ENCODE results near the gene CXCL1.

CXCL1 gene

GRCh38 chr4:73831569-73831968 lies 37.6 kb upstream of the CXCL1 start:
- CTCF ChIA-PET = interaction anchor here (1.9 kb wide), 1 partner anchor 9 kb away, joined by 4 read pairs; no protein-coding TSS in a partner anchor
- no CpG with 5 or more reads among the region's 2 CpGs for WGBS (ENCODE audit: insufficient coverage)
- Histone ChIP-seq H3K9me3 (ENCODE audit: control extremely low read depth in 1 of 5, control insufficient read depth in 4 of 5, insufficient read depth in 2 of 5, low read depth in 1 of 5, low read length in 4 of 5) (peaks cover 0 to 11% (median under 1%) of the 10 kb centered on the region in 5 experiments), H3K4me1 (ENCODE audit: control extremely low read depth in 1 of 4, control insufficient read depth in 4 of 4, insufficient read depth in 4 of 4, low read length in 3 of 4) (peaks cover 3 to 27% (median 17%) of the 10 kb centered on the region in 4 experiments), H3K27me3 (replicated peaks in 2 of 5; ENCODE audit: control insufficient read depth in 4 of 5, insufficient read depth in 5 of 5, low read length in 4 of 5) (no peaks in the 10 kb centered on the region), H3K27ac (ENCODE audit: insufficient read depth in 1 of 2, low read depth in 1 of 2, low read length in 2 of 2, poor library complexity in 1 of 2, severe bottlenecking in 2 of 2) (no peak overlapping the region), H3K4me3 (ENCODE audit: control insufficient read depth in 1 of 7, extremely low read depth in 1 of 7, insufficient read depth in 4 of 7, low read depth in 2 of 7, low read length in 6 of 7) (no peak overlapping the region), H3K36me3 (ENCODE audit: control insufficient read depth in 4 of 4, insufficient read depth in 4 of 4, low read length in 3 of 4) (no peaks in the 10 kb centered on the region)
- DNase-seq = no peak
- POLR2A ChIA-PET = no interaction called here

GRCh38 chr4:73832651-73833237 lies 36.4 kb upstream of the CXCL1 start:
- ChIA-PET CTCF (interaction anchor here (1.1 to 1.7 kb wide), 4 partner anchors 14 to 265 kb away, joined by 3 to 4 read pairs (median 4); no protein-coding TSS in a partner anchor), POLR2A (interaction anchor here (0.6 kb wide), 1 partner anchor 125 kb away, joined by 3 read pairs; no protein-coding TSS in a partner anchor)
- peak; percentile 56 to 92 (median 86) for DNase-seq
- H3K4me3 ChIP-seq (ENCODE audit: control insufficient read depth in 1 of 7, extremely low read depth in 1 of 7, insufficient read depth in 4 of 7, low read depth in 2 of 7, low read length in 6 of 7) = no peak overlapping the region
- peaks cover 0 to 5% (median 3%) of the 10 kb centered on the region in 5 experiments for H3K27me3 ChIP-seq (replicated peaks in 2 of 5; ENCODE audit: control insufficient read depth in 4 of 5, insufficient read depth in 5 of 5, low read length in 4 of 5)
- peaks cover 5 to 31% (median 21%) of the 10 kb centered on the region in 4 experiments for H3K4me1 ChIP-seq (ENCODE audit: control extremely low read depth in 1 of 4, control insufficient read depth in 4 of 4, insufficient read depth in 4 of 4, low read length in 3 of 4)
- H3K27ac ChIP-seq (ENCODE audit: insufficient read depth in 1 of 2, low read depth in 1 of 2, low read length in 2 of 2, poor library complexity in 1 of 2, severe bottlenecking in 2 of 2) = peak overlapping the region in 1 of 2 experiments; percentile 43
- H3K9me3 ChIP-seq (ENCODE audit: control extremely low read depth in 1 of 5, control insufficient read depth in 4 of 5, insufficient read depth in 2 of 5, low read depth in 1 of 5, low read length in 4 of 5) = peaks cover 0 to 2% (median 0%) of the 10 kb centered on the region in 5 experiments
- no peaks in the 10 kb centered on the region for H3K36me3 ChIP-seq (ENCODE audit: control insufficient read depth in 4 of 4, insufficient read depth in 4 of 4, low read length in 3 of 4)
- 86% methylated on average over 1 of the region's 1 CpG for WGBS (ENCODE audit: insufficient coverage)

DNA sequence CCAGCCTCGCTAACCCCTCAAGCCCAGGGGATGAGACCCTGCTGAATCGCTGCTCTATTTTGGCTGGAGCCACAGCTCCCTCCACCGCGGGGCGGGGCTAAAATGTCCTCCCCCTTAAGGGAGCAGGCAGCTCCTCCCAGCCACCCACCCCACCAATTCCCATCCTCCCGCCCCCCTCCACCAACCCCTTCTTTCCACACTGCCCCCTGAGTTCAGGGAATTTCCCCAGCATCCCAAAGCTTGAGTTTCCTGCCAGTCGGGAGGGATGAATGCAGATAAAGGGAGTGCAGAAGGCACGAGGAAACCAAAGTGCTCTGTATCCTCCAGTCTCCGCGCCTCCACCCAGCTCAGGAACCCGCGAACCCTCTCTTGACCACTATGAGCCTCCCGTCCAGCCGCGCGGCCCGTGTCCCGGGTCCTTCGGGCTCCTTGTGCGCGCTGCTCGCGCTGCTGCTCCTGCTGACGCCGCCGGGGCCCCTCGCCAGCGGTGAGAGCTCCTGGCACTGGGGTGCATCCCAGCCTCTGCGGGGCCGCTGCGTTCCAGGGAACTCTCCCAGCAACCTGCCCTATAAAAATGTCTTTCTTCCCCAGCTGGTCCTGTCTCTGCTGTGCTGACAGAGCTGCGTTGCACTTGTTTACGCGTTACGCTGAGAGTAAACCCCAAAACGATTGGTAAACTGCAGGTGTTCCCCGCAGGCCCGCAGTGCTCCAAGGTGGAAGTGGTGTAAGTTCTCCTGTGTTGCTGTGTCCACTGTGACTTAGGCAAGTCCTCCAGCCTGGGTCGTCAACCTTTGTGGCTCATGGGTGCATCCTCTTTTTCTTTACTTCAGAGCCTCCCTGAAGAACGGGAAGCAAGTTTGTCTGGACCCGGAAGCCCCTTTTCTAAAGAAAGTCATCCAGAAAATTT lies 32.6 kb upstream of the CXCL1 start, which contains the start of gene CXCL6:
Gene CXCL6, plus strand, starts transcription at position 306 of the 907 bp plus-strand sequence. Its CDS starts 73 bp downstream, at position 379.
- POLR2A ChIA-PET = interaction anchor here (0.6 kb wide), 2 partner anchors 106 to 174 kb away, joined by 3 to 4 read pairs; no protein-coding TSS in a partner anchor
- Histone ChIP-seq H3K4me3 (ENCODE audit: control insufficient read depth in 1 of 7, extremely low read depth in 1 of 7, insufficient read depth in 4 of 7, low read depth in 2 of 7, low read length in 6 of 7) (peak within 1 kb of the TSS; percentile 15 to 80 (median 67)), H3K4me1 (ENCODE audit: control extremely low read depth in 1 of 4, control insufficient read depth in 4 of 4, insufficient read depth in 4 of 4, low read length in 3 of 4) (peaks cover 1 to 23% (median 17%) of the 10 kb centered on the region in 4 experiments), H3K9me3 (ENCODE audit: control extremely low read depth in 1 of 5, control insufficient read depth in 4 of 5, insufficient read depth in 2 of 5, low read depth in 1 of 5, low read length in 4 of 5) (no peaks in the 10 kb centered on the region), H3K36me3 (ENCODE audit: control insufficient read depth in 4 of 4, insufficient read depth in 4 of 4, low read length in 3 of 4) (no peaks in the 10 kb centered on the region), H3K27ac (ENCODE audit: insufficient read depth in 1 of 2, low read depth in 1 of 2, low read length in 2 of 2, poor library complexity in 1 of 2, severe bottlenecking in 2 of 2) (no peak within 1 kb of the TSS), H3K27me3 (replicated peaks in 2 of 5; ENCODE audit: control insufficient read depth in 4 of 5, insufficient read depth in 5 of 5, low read length in 4 of 5) (peaks cover 0 to 5% (median 3%) of the 10 kb centered on the region in 5 experiments)
- 1% methylated on average over 36 of the region's 41 CpGs for WGBS (ENCODE audit: insufficient coverage)
- CTCF ChIA-PET = interaction anchor here (0.9 to 1.3 kb wide), 5 partner anchors 9 to 175 kb away, joined by 3 read pairs; no protein-coding TSS in a partner anchor
- peak in 2 of 3 donors; percentile 35 to 55 for DNase-seq

DNA sequence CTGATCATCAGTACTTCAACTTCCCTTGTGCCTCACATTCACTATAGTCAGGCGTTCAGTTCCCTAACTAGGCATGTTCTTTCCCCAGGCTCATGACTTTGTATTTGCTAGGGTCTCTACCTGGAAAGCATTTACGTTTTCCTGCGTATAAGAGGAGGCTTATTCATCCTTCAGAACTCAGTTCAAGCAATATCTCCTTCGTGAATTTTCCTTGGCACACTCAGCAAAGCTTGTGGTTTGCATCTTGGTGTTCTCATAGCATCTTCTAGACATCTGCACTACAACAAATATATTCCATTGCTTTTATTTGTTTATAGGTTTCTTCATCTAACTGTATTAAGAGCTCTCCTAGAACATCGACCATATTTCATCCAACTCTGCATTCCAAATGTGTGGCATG lies 30.1 kb upstream of the CXCL1 start:
- Histone ChIP-seq H3K9me3 (ENCODE audit: control extremely low read depth in 1 of 5, control insufficient read depth in 4 of 5, insufficient read depth in 2 of 5, low read depth in 1 of 5, low read length in 4 of 5) (no peaks in the 10 kb centered on the region), H3K4me3 (ENCODE audit: control insufficient read depth in 1 of 7, extremely low read depth in 1 of 7, insufficient read depth in 4 of 7, low read depth in 2 of 7, low read length in 6 of 7) (no peak overlapping the region), H3K4me1 (ENCODE audit: control extremely low read depth in 1 of 4, control insufficient read depth in 4 of 4, insufficient read depth in 4 of 4, low read length in 3 of 4) (peaks cover 1 to 11% (median 5%) of the 10 kb centered on the region in 4 experiments), H3K27me3 (replicated peaks in 2 of 5; ENCODE audit: control insufficient read depth in 4 of 5, insufficient read depth in 5 of 5, low read length in 4 of 5) (peaks cover 0 to 5% (median 3%) of the 10 kb centered on the region in 5 experiments), H3K36me3 (ENCODE audit: control insufficient read depth in 4 of 4, insufficient read depth in 4 of 4, low read length in 3 of 4) (no peaks in the 10 kb centered on the region), H3K27ac (ENCODE audit: insufficient read depth in 1 of 2, low read depth in 1 of 2, low read length in 2 of 2, poor library complexity in 1 of 2, severe bottlenecking in 2 of 2) (no peak overlapping the region)
- 95% methylated on average over 4 of the region's 5 CpGs for WGBS (ENCODE audit: insufficient coverage)
- ChIA-PET CTCF (no interaction called here), POLR2A (no interaction called here)
- DNase-seq = no peak

DNA sequence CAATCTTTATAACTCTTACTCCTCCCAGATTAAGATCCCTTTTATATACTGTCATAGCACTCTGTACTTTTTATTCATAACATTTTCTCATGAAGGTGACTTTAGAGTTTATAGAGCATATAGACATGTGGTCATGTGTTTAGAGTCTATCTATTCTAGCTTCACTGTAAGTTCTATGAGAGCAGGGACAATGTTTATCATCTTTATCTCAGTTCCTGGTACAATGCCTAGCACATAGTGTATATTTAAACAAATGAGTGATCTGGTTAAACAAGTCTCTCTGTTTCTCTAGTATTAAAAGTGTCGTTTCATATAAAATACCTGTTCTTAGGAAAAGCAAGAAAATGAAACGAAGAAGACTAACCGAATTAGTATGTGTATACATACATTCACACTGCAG lies 29.5 kb upstream of the CXCL1 start:
- no CpG with 5 or more reads among the region's 3 CpGs for WGBS (ENCODE audit: insufficient coverage)
- no peaks in the 10 kb centered on the region for H3K9me3 ChIP-seq (ENCODE audit: control extremely low read depth in 1 of 5, control insufficient read depth in 4 of 5, insufficient read depth in 2 of 5, low read depth in 1 of 5, low read length in 4 of 5)
- no peaks in the 10 kb centered on the region for H3K36me3 ChIP-seq (ENCODE audit: control insufficient read depth in 4 of 4, insufficient read depth in 4 of 4, low read length in 3 of 4)
- no peak overlapping the region for H3K4me3 ChIP-seq (ENCODE audit: control insufficient read depth in 1 of 7, extremely low read depth in 1 of 7, insufficient read depth in 4 of 7, low read depth in 2 of 7, low read length in 6 of 7)
- DNase-seq = no peak
- POLR2A ChIA-PET = no interaction called here
- peaks cover 0 to 5% (median 3%) of the 10 kb centered on the region in 5 experiments for H3K27me3 ChIP-seq (replicated peaks in 2 of 5; ENCODE audit: control insufficient read depth in 4 of 5, insufficient read depth in 5 of 5, low read length in 4 of 5)
- H3K27ac ChIP-seq (ENCODE audit: insufficient read depth in 1 of 2, low read depth in 1 of 2, low read length in 2 of 2, poor library complexity in 1 of 2, severe bottlenecking in 2 of 2) = no peak overlapping the region
- CTCF ChIA-PET = no interaction called here
- peaks cover 1 to 11% (median 5%) of the 10 kb centered on the region in 4 experiments for H3K4me1 ChIP-seq (ENCODE audit: control extremely low read depth in 1 of 4, control insufficient read depth in 4 of 4, insufficient read depth in 4 of 4, low read length in 3 of 4)

GRCh38 chr4:73841243-73841925 lies 27.8 kb upstream of the CXCL1 start:
- H3K4me3 ChIP-seq (ENCODE audit: control insufficient read depth in 1 of 7, extremely low read depth in 1 of 7, insufficient read depth in 4 of 7, low read depth in 2 of 7, low read length in 6 of 7) = no peak overlapping the region
- POLR2A ChIA-PET = no interaction called here
- H3K36me3 ChIP-seq (ENCODE audit: control insufficient read depth in 4 of 4, insufficient read depth in 4 of 4, low read length in 3 of 4) = no peaks in the 10 kb centered on the region
- CTCF ChIA-PET = interaction anchor here (1.0 to 2.5 kb wide), 4 partner anchors 9 to 111 kb away, joined by 3 to 7 read pairs (median 3); no protein-coding TSS in a partner anchor
- H3K4me1 ChIP-seq (ENCODE audit: control extremely low read depth in 1 of 4, control insufficient read depth in 4 of 4, insufficient read depth in 4 of 4, low read length in 3 of 4) = peaks cover 1 to 7% (median 5%) of the 10 kb centered on the region in 4 experiments
- DNase-seq = no peak
- no peaks in the 10 kb centered on the region for H3K9me3 ChIP-seq (ENCODE audit: control extremely low read depth in 1 of 5, control insufficient read depth in 4 of 5, insufficient read depth in 2 of 5, low read depth in 1 of 5, low read length in 4 of 5)
- H3K27ac ChIP-seq (ENCODE audit: insufficient read depth in 1 of 2, low read depth in 1 of 2, low read length in 2 of 2, poor library complexity in 1 of 2, severe bottlenecking in 2 of 2) = no peak overlapping the region
- WGBS (ENCODE audit: insufficient coverage) = no CpG with 5 or more reads among the region's 4 CpGs
- peaks cover 0 to 5% (median 3%) of the 10 kb centered on the region in 5 experiments for H3K27me3 ChIP-seq (replicated peaks in 2 of 5; ENCODE audit: control insufficient read depth in 4 of 5, insufficient read depth in 5 of 5, low read length in 4 of 5)
